Hematopoietic multipotent progenitor cell treated with erythropoietin and hydrocortisone succinate and interleukin-3 and kit ligand, for 6 days (in vitro differentiated cells): ENCODE data around the gene ANTXR1.

Experiments used
- DNase-seq: peaks from one replicate; pipeline ENCODE4 v3.0.0-alpha.2; 2015

The ANTXR1 gene

DNA sequence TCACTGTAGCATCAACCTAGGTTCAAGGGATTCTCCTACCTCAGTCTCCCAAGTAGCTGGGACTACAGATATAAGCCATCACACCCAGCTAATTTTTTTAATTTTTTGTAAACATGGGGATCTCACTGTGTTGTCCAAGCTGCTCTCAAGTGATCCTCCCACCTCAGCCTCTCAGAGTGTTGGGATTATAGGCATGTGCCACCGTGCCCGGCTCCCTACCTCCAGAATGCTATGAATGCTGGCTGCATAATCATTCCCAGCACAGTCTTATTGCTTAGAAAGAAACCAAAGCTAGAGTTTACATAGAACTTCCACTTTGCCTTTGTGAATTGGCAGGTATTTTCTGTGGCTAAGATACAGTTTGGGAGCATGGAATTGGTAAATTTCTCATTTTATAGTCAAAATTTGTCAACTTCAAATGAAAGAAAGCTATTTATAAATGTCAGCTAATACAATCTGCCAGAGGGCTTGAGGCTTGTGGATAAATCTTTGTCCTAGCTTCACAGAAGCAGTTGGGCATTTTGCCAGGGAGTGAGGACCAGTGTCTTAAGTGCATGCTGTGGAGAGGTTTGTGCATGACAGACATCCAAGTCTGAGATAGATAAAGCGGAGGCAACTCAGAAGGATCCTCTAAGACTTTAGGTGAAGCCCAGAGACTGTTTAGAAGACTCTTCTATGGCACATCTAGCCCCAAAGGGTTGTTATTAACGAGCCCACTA lies 175.4 kb downstream of the ANTXR1 start:
- peak; percentile 24 for DNase-seq

DNA sequence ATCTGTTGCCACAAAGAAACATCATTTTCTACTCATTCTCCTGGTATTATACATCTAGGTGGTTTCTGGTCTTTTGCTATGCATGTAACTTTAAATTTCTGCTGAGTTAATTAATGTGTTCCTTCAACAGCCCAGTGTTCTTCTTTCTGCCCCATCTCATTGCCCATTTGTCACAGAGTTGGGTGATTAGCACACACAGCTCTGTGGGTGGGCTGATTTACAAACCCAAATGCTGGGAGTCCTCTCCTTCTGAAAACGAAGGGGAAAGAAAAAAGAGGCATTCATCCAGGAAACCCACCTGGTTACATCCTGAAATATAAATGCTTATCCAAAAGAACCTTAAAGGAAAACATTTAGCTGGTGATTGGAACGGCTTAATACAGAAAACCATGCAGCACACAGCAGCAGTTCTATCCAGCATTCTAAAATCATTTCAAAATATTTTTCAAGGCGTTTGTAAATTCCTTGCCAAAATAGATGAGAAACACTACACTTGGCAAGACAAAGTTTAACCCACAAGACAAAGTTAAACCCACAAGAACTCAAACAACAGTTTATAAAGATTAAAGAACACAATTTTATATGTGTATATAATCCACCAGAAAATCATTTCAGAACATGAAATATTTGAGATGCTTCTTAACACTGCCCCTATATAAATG lies 177.9 kb downstream of the ANTXR1 start:
- DNase-seq: no peak

DNA sequence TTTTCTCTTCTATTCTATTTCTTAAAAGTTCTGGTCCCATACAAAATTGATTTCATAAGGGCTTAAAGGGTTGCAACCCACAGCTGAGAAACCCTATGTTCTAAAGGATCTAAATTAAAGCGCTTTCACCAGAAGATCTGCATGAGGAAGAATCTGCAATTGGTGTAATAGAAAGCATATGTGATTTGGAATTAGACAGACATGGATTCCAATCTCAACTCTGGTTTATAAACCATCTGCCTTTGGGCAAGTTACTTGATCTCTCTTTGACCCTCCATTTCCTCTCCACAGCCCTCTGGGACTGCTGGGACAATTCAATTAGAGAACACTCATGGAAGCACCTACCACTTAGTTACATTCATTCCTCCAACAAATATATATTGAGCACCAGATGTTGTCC lies 178.7 kb downstream of the ANTXR1 start:
- DNase-seq: no peak

DNA sequence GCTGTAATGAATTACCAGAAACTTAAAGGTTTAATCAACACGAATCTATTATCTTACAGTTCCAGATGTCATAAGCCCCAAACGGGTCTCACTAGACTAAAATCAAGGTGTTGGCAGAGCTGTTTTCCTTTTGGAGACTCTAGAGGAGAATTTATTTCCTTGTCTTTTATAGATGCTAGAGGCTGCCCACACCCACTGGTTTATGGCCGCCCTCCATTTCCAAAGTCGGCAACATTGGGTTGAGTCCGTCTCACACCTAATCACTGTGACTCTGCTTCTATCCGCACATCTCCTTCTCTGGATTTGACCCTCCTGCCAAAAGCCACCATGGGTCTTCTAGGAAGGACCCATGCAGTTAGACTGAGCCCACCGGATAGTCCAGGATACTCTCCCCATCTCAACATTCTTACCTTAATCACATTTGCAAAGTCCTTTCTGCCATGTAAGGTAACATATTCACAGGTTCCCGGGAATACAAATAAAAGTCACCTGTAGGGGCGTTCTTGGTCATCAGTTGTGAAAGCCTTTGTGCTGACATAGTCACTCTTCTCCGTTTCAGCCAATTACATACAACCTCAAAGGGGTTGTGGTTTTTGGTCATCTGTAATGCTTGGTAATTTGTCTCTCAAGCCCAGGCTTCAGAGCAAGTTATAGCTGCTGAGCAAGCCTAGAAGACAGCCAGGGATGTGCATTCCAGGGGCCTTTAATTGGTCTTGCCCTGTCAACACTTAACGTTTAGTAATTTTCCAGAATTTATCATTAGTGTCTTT lies 179.4 kb downstream of the ANTXR1 start:
- no peak for DNase-seq

DNA sequence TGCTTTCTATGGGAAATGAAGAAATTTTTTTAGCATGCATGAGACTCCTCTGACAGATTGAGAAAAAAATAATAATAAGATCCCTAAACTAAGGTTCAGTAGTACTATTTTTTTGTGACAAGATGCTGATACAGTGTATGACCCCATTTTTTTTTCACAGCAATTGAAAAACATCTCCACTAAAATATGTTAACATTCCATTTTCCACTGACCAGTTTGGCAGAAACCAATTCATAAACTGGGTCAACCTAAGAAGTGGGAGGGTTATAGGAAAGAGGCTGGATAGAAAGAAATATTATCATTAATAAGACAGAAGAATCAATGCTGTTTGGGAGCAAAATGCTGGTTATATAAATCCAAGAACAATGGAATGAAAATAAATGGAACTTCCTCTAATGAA lies 182.7 kb downstream of the ANTXR1 start:
- DNase-seq: no peak

DNA sequence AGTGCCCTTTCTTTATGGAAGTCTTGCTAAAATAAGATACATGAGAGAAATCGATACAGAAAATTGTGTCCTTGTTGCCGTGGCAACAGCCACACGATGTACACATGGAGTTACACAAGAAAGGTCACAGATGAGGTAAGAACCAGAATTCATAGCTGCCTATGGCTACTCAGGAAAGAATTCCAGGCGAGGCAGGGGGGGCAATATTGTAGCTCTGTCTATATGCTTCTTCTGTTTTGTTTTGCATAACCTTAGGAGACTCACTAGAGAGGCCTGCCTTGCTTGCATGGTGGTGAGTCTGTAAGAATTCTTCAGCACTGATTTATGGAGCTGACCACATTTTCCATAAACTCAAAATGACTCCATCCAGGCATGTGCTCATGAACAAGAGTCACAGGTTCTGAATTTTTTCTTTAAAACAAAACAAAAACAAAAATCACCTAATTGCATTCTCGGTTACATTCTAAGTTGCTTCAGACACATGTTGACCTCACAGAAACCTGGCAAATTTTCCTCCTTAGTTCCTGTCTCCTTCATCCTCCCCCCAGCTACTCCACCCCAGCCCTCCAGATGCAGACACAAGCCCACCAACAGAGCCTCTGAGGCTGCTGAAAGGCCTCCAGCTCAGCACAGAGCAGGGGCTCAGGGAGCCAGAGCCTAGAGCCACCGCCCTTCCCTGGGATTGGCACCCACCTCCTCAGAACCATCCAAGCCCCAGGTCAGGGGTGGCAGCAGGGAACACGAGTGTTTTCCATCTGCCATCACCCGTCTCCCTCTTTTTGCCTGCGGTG lies 183.5 kb downstream of the ANTXR1 start:
- DNase-seq: no peak

DNA sequence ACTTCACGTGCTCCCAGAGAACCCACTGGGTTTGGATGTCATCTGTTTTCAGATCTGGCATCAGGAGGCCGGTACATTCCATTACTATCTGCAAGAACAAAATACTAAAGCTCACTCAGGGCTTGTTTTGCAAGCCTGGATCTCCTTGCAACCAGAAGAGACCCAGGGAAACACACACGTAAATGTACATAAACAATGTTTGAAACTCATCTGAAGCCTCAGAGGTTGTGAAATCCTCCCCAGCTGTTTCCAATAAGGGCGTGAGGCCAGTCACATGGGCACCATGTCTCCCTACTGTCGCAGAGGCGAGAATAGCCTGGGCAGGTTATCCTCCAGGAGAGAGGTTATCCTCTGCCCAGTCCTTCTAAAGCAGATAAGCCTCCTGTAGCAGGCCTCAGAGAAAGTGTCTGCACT lies 187.1 kb downstream of the ANTXR1 start:
- DNase-seq: no peak

DNA sequence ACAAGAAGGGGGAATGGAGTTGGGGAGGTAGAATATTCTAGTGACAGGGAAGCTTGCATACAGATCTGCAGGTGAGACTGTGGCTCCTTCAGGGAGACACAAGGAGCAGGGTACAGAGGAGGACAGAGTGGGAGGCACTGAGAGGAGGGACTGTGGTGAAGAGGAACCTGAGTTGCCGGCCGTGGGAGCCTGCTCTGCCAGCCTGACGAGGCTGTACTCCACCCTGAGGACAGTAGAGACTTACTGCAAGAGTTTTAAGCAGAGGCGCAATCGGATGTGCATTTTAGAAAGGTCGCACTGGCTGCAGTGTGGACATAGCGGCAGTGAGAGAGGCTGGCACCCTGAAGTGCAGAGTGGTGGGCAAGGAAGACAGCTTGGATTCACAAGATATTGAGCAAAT lies 188.3 kb downstream of the ANTXR1 start:
- no peak for DNase-seq

DNA sequence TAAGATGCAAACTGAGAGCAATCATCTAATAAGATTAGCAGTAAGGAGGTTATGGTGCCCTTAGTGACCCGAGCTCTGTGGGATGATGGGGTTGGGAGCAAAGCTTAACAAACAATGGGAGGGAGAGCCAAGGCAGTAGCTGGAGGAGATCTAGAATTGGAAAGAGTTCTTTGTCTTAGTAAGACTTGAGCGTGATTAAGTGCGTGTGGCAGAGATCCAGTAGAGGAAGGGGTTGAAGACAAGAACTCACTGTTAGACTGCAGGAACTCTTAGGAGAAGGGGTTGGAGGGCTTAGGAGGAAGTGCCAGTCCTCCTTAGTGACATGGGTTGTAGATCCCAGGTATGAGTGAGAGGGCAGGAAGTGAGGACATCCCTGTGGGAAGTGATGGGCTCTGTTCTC lies 189.3 kb downstream of the ANTXR1 start:
- no peak for DNase-seq

DNA sequence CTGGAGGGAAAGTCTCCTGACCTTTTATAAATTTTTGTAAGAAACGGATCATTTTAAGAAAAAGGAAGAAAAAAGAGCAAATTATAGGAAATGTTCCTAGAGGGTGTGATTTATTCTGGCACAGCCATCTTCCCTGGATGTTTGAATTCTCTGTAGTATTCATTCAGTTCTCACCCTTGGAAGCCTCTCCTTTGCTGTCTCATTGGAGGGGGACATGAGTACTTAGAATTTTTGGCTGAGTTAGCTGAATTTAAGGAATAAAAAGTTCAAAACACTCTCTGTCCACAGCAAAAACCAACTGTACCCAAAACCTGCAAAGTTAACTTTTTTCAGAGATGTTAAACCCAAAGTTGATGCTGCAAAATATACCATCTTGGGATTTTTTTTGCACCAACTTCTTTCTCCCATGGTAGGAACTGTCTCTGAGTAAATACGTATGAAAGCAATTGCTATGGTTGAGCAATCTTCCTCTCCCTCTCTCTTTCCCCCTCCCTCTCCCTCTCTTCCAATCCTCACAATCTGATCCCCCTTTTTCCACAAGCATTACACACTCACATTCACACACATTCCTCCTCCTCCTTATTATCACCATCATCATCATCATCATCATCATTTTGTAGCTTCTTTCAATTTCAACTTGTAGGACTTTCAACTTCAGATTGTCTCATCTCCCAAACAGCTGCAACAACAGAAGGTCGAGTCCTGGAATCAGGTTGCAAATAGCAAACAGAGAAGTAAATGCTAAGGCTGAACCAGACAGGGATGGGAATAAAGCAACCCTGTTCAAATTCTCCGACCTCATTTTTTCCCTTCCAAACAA lies 190.4 kb downstream of the ANTXR1 start:
- no peak for DNase-seq

DNA sequence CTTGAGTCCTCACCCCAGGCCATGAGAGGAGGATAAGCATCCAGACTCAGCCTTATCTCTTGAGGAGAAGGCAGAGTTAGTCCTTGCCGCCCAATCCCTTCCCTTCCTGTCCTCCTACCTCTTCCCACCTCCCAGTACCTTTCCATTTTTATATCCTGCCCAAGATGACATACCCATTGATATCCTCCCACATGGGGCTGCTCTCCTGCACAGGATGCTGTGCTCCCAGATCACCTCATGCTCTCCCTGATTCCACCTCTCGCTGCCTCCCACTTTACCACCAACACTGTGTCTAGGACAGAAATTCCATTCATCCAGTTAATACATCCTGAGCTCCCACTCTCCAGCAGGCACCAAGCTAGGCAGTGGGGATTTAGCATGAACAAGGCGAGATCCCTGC lies 191.7 kb downstream of the ANTXR1 start:
- no peak for DNase-seq

DNA sequence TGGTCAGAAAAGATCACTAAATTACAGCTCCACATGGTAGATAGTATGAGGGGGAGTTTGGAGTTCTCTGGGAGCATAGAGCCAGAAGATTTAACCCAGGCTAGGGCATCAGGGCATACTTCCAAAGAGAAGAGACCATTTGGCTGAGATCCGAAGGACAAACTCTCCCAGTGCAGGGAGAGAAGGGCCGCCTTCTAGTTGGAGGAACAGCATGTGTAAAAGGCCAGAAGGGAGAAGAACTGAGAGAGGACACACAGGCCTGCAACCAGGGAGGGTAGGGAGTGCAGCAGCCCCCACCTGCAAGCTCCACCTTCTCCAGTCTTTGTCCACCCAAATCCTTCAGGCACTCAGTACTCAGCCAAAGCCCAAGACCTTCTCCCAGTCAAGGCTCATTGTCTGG lies 192.1 kb downstream of the ANTXR1 start:
- no peak for DNase-seq

DNA sequence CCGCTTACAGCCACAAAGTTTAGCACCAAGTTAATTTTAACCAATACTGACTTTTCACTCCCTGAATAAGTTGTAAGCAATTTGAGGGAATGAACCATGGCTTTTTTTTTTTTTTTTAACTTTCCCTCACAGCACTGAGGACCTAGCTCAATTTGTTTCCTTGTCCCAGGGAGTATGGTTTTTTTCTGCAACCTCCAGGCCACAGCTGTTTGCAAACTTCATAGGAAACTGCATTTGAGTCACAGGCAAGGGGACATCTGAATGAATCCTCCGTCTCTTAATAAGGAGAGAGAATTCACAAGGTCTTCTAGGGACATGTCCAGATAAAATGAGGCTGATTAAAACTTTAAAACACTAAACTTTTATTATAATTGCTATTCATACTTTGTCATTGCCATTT lies 192.5 kb downstream of the ANTXR1 start:
- DNase-seq: no peak

DNA sequence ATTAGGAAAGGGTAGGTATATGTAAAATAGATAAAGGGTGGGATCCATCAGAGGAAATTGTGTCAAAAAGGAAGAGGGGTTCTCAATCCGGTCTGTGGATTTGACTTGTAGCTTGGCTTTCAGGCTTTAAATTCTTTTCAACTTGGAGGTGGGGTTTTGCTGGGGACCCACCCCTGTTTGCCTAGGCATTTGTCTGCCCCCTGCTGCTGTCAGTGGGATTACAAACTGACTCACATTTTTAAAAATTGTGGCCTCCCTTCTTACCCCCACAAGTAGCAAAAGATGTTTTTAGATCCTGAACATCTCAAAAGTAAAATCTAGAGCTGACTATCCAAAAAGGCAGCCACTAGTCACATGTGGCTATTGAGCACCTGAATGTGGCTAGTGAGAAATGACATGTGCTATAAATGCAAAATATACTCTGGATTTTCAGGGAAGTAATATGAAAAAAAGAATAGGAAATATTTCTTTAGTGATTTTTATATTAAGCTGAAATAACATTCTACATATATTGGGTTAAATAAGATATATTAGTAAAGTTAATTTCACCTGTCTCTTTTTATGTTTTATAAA lies 195.1 kb downstream of the ANTXR1 start:
- DNase-seq: peak; percentile 8

DNA sequence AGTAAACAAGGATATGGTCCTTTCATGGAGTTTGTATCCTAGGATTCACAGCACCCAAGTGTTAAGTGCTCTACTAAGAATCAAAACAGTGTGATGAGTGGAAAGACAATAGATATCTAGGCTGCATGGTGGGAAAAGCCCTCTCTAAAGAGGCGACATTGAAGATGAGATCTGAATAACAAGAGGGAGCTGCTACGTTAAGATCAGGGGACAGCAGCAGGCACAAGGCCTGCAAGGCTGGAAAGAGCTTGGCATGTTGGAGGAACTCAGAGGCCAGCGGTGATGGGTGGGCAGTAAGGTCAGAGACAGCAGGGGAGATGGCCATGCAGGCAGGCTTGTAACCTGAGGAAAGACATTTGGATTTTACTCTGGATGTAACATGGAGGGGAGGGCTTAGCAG lies 196.5 kb downstream of the ANTXR1 start:
- DNase-seq: no peak

DNA sequence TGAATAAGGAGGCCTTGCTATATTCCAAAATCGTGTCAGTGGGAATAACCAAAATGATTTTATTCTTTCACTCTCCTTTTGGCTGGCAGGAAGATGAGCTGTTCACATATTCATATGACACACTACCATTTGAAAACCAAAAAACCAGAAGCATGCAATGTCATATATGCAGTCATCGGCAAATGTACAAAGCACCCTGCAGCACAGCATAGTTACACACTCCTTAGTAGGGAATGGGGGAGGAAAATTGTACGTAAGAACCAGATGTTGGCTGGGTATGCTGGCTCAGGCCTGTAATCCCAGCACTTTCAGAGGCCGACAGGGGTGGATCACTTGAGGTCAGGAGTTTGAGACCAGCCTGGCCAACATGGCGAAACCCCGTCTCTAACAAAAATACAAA lies 197.4 kb downstream of the ANTXR1 start:
- DNase-seq: no peak

DNA sequence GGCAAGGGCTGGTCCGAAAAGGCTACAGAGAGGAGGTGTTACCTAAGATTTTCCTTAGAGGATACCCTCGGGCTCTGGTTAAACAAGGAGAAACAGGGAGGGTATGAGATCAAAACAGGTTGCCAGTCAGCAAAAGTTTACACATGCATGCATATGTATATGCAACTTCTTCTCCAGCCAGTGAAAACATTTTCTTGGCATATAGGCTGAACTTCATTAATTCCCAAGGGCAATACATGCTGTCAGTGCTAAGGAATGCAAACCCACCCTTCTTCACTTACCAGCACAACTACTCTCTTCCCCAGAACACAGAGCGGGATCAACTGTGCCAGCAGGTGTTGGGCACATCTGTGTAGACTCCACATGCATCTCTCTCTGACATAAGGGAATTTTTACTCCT lies 198.1 kb downstream of the ANTXR1 start:
- no peak for DNase-seq

DNA sequence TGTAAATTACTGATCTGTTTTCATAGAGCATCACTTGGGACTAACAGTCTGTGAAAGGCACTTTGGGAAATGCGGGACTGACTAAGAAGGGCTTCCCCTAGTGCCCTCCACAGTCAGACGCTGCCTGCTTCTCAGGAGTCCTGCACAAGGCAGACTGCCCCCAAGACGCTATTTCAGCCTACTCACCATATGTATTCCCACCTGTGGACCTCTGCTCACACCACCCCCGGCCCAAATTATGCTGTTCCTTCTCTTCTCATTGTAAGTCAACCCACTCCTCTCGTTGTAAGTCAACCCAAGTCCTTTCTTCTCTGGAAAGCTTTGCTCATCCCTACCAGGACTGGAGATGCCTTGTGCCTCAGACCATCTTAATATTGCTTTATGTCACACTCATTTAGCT lies 198.7 kb downstream of the ANTXR1 start:
- no peak for DNase-seq

DNA sequence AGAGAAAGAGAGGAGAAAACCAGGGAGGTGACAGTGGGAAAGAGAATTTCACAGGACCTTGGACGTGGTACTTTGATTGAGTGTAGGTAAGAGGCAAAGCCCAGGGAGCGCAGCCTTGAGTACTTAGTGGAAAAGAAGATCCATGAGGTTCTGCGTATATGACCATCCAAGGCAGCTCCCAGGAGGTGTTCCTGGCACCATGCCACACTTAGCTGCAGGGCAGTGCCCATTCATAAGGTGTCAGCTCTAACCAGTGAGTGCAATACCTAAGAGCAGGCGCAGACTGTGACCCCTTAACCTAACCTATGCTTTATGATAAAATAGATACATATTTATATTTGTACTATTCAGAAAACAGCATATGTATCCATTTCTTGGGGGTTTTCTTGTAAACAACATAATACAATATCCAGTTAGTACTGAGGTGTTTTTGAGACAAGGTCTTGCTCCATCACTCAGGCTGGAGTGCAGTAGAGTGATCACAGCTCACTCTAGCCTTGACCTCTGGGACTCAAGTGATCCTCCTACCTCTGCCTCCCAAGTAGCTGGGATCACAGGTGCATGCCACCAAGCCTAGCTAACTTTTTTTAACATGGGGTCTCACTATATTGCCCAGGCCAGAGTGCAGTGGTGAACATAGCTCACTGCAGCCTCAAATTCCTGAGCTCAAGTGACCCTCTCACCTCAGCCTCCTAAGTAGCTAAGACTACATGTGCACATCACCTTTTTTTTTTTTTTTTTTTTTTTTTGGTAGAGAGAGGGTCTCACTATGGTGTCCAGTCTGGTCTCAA lies 199.5 kb downstream of the ANTXR1 start:
- no peak for DNase-seq

DNA sequence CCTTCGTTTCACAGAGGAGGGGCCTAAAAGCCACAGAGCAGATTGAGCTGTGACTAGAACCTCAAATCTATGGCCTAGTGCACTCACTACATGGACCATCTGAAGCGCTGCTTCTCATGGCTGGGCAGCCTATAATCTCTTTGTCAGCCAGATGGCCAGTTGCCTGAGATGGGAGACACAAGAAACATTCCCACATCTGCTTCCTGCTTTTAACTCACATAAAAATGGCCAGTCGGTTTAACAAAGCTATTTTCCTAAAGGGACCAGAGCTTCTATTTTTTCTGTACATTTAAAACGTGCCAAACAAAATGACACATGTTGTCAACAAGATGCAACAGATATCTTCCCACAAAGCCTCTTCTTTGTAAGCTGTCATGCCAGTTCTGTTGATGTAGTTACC lies 200.2 kb downstream of the ANTXR1 start:
- no peak for DNase-seq

DNA sequence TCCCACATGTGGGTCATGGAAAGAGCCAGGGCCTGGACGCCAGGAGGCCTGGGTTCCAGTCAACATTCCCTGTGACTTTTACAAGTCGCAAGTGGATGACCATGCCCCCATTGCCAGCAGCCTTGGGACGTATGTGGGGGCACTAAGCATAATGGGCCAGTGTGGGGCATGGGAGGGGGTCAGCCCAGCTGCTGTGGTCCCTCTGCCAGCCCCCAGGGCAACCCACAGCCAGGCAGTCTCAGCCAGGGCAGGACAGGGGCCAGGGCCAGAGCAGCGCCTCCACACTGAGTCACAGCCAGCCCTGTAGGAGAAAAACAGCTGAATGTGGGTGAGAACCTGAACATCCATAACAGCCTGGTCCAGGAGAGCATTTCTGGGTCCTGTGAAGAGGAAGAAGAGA lies 200.8 kb downstream of the ANTXR1 start:
- DNase-seq: no peak
